Glutamatergic neuron (in vitro differentiated cells): ENCODE data around the gene EZR. TPM values are rescaled to one million over a fixed set of nuclear protein-coding genes. Genes with fewer than 3 reads are reported as not detected.

Experiments
- DNase-seq: peaks from one replicate; pipeline ENCODE4 v3.0.0; 2022
- H3K27ac Mint-ChIP-seq: one replicate; pipeline ENCODE4 v1.8.0; 2020; ENCODE audit warnings: mild to moderate bottlenecking, mixed read lengths, inconsistent platforms; ENCODE audit not compliant: unreplicated experiment
- H3K27me3 Mint-ChIP-seq: one replicate; pipeline ENCODE4 v1.8.0; 2020; ENCODE audit warnings: mild to moderate bottlenecking, moderate library complexity, mixed read lengths, inconsistent platforms; ENCODE audit not compliant: unreplicated experiment
- H3K36me3 Mint-ChIP-seq: one replicate; pipeline ENCODE4 v1.8.0; 2020; ENCODE audit warnings: mild to moderate bottlenecking, mixed read lengths, inconsistent platforms; ENCODE audit not compliant: unreplicated experiment
- H3K4me1 Mint-ChIP-seq: one replicate; pipeline ENCODE4 v1.8.0; 2020; ENCODE audit warnings: mild to moderate bottlenecking, low read depth, mixed read lengths, inconsistent platforms; ENCODE audit not compliant: unreplicated experiment
- H3K4me3 Mint-ChIP-seq: one replicate; pipeline ENCODE4 v1.8.0; 2020; ENCODE audit warnings: mild to moderate bottlenecking, mixed read lengths, inconsistent platforms; ENCODE audit not compliant: unreplicated experiment
- H3K9me3 Mint-ChIP-seq: one replicate; pipeline ENCODE4 v1.8.0; 2020; ENCODE audit warnings: mild to moderate bottlenecking, moderate library complexity, mixed read lengths, inconsistent platforms; ENCODE audit not compliant: unreplicated experiment
- CTCF ChIP-seq: fragments of 200-600 bp; sonication (generic); IDR thresholded peaks from one replicate; pipeline ENCODE4 v1.5.0; 2021; ENCODE audit not compliant: partially characterized antibody, unreplicated experiment
- total RNA-seq: library from RNA; stranded (reverse); fragmentation: NEBNext Ultra II Directional; extraction: Animal tissue kit (Norgen Biotek cat#: 25700); gene quantifications from one replicate; pipeline ENCODE4 v1.2.1, GENCODE V29; 2021; ENCODE audit not compliant: unreplicated experiment

EZR gene
- total RNA-seq, 1 donor from 2014 or later: 272 TPM

- Mint-ChIP-seq H3K27ac (peak overlapping the region; percentile 94), H3K9me3 (peaks cover 25% of the 10 kb centered on the region), H3K36me3 (no peaks in the 10 kb centered on the region), H3K27me3 (peaks cover 15% of the 10 kb centered on the region), H3K4me3 (peak overlapping the region; percentile 12), H3K4me1 (peaks cover 47% of the 10 kb centered on the region)
- no peak for TF ChIP-seq CTCF
- DNase-seq: no peak
Measured at GRCh38 chr6:158752613-158753012, 66.6 kb downstream of the EZR start.

GRCh38 chr6:158751921-158752320 lies 67.2 kb downstream of the EZR start:
- Mint-ChIP-seq H3K36me3 (no peaks in the 10 kb centered on the region), H3K9me3 (peaks cover 22% of the 10 kb centered on the region), H3K4me1 (peaks cover 41% of the 10 kb centered on the region), H3K4me3 (peak overlapping the region; percentile 11), H3K27ac (peak overlapping the region; percentile 94), H3K27me3 (peaks cover 10% of the 10 kb centered on the region)
- no peak for DNase-seq
- TF ChIP-seq CTCF: no peak

- Mint-ChIP-seq H3K9me3 (peaks cover 20% of the 10 kb centered on the region), H3K4me1 (peaks cover 41% of the 10 kb centered on the region), H3K4me3 (peak overlapping the region; percentile 4), H3K27ac (peak overlapping the region; percentile 94), H3K27me3 (peaks cover 10% of the 10 kb centered on the region), H3K36me3 (no peaks in the 10 kb centered on the region)
- no peak for TF ChIP-seq CTCF
- peak; percentile 64 for DNase-seq
Measured at GRCh38 chr6:158751224-158751623, 67.9 kb downstream of the EZR start.

- TF ChIP-seq CTCF: no peak
- peaks cover 18% of the 10 kb centered on the region for H3K4me1 Mint-ChIP-seq
- H3K27ac Mint-ChIP-seq: peak overlapping the region; percentile 19
- no peaks in the 10 kb centered on the region for H3K27me3 Mint-ChIP-seq
- DNase-seq: peak; percentile 62
- peak overlapping the region; percentile 6 for H3K4me3 Mint-ChIP-seq
- no peaks in the 10 kb centered on the region for H3K36me3 Mint-ChIP-seq
- H3K9me3 Mint-ChIP-seq: peaks cover under 1% of the 10 kb centered on the region
Measured at GRCh38 chr6:158744986-158745430, 74.2 kb downstream of the EZR start.

GRCh38 chr6:158743033-158743651 lies 76.0 kb downstream of the EZR start:
- TF ChIP-seq CTCF: no peak
- H3K4me1 Mint-ChIP-seq: peaks cover 17% of the 10 kb centered on the region
- H3K9me3 Mint-ChIP-seq: peaks cover 7% of the 10 kb centered on the region
- H3K27ac Mint-ChIP-seq: no peak overlapping the region
- H3K36me3 Mint-ChIP-seq: peaks cover 14% of the 10 kb centered on the region
- no peaks in the 10 kb centered on the region for H3K27me3 Mint-ChIP-seq
- DNase-seq: no peak
- no peak overlapping the region for H3K4me3 Mint-ChIP-seq
